Psoas muscle (tissue), 8 donors: ENCODE measurements around the gene SIRPA. TPM values are rescaled to one million over a fixed set of nuclear protein-coding genes. Genes with fewer than 3 reads are reported as not detected.

Experiments
- ATAC-seq, 4 donors: fragments of 200-7000 bp; cut with Tn5 transposase; one replicate each; pipeline ENCODE4 v1.9.1; 2020; ENCODE audit warnings: moderate library complexity in 3 of 4, mild to moderate bottlenecking in 2 of 4
- DNase-seq, 2 donors: peaks; one replicate each; pipeline ENCODE4 v3.0.0-alpha.2; 2020
- H3K27ac ChIP-seq: fragments of 200-600 bp; one replicate; pipeline ENCODE4 v1.8.0; 2022
- H3K27me3 ChIP-seq, 3 donors: fragments of 200-600 bp in 1 of 3; one replicate each; pipeline versions ENCODE4 v1.6.1 to v1.8.0; 2013 to 2022; ENCODE audit warnings: low read length in 2 of 3, mild to moderate bottlenecking in 2 of 3, moderate library complexity in 1 of 3; ENCODE audit not compliant: insufficient read depth in 3 of 3
- H3K36me3 ChIP-seq, 2 donors: fragments of 200-600 bp in 1 of 2; one replicate each; pipeline versions ENCODE4 v1.6.1 to v1.8.0; 2013 to 2022; ENCODE audit warnings: low read depth in 1 of 2, mild to moderate bottlenecking in 1 of 2, moderate library complexity in 1 of 2; ENCODE audit not compliant: insufficient read depth in 1 of 2
- H3K4me1 ChIP-seq: fragments of 200-600 bp; one replicate; pipeline ENCODE4 v1.8.0; 2022
- H3K4me3 ChIP-seq: fragments of 200-600 bp; one replicate; pipeline ENCODE4 v1.8.0; 2022; ENCODE audit warnings: mild to moderate bottlenecking
- H3K9me3 ChIP-seq: fragments of 200-600 bp; one replicate; pipeline ENCODE4 v1.8.0; 2022
- CTCF ChIP-seq: fragments of 200-600 bp; IDR thresholded peaks from one replicate; pipeline ENCODE4 v1.8.0; 2022; ENCODE audit warnings: antibody characterized with exemption
- WGBS, 3 donors: extraction: QIAGEN DNeasy Blood & Tissue Kit; methylation state at CpG; one replicate each; pipeline versions ENCODE4 v1.1.6 to v1.1.7; 2013; 5-methylcytosine and 5-hydroxymethylcytosine counted together
- intact Hi-C, 2 donors: fragments of 100-400 bp; cut with DNase I; formaldehyde crosslinking; loops; one replicate each; pipeline versions ENCODE4 v1.11.0 to v1.14.2; 2022
- polyA plus RNA-seq, 3 donors: library from polyadenylated mRNA; stranded (reverse); fragments of 200-250 nt; gene quantifications; one replicate each; pipeline ENCODE4 v1.2.3, GENCODE V29; 2013
- total RNA-seq, 4 donors: library from RNA; stranded (reverse); fragmentation: NEBNext Ultra II Directional in 2 of 4; extraction: Animal tissue kit (Norgen Biotek cat#: 25700) in 2 of 4; gene quantifications; one replicate each; pipeline versions ENCODE4 v1.2.1 to v1.2.4, GENCODE V29; 2021 to 2023
- donor health status: healthy with polysubstance abuse.
- donor health status: DM: no; HTN: no; CAD: no; lungs with moderate emphysema.
- donor health status: Bipolar disorder and iron deficiency.
- donor health status: healthy.
- donor health status: DM: yes; HTN: yes; CAD: no.
- donor health status: DM: no; HTN: no; CAD: no.
- donor health status: DM: no; HTN: no; CAD: no.
- donor health status: DM: yes; HTN: yes; CAD: no.

SIRPA gene
- total and polyA plus RNA-seq, 7 donors: 6.2 to 42.9 (median 15.3) TPM

GRCh38 chr20:1847780-1848179 lies 47.4 kb upstream of the SIRPA start:
- ATAC-seq: no peak
- no peaks in the 10 kb centered on the region for H3K4me1 ChIP-seq
- H3K4me3 ChIP-seq: no peak overlapping the region
- H3K36me3 ChIP-seq: no peaks in the 10 kb centered on the region
- WGBS, 3 donors: 95 to 97% (median 96%) methylated on average over 2 of the region's 2 CpGs
- intact Hi-C loops: no loop called here
- no peak overlapping the region for H3K27ac ChIP-seq
- peaks cover 0 to 2% (median 0%) of the 10 kb centered on the region in 3 donors for H3K27me3 ChIP-seq
- DNase-seq: no peak
- TF ChIP-seq CTCF: no peak
- no peaks in the 10 kb centered on the region for H3K9me3 ChIP-seq

- Histone ChIP-seq H3K9me3 (no peaks in the 10 kb centered on the region), H3K4me3 (no peak overlapping the region), H3K27ac (no peak overlapping the region), H3K36me3 (no peaks in the 10 kb centered on the region), H3K27me3 (peaks cover 0 to 2% (median 0%) of the 10 kb centered on the region in 3 donors), H3K4me1 (no peaks in the 10 kb centered on the region)
- DNase-seq: no peak
- intact Hi-C loops: no loop called here
- no peak for ATAC-seq
- no peak for TF ChIP-seq CTCF
These were observed 46.8 kb upstream of the SIRPA start for GRCh38 chr20:1848373-1848772.

GRCh38 chr20:1851396-1851795 lies 43.8 kb upstream of the SIRPA start:
- no peak for TF ChIP-seq CTCF
- Histone ChIP-seq H3K4me1 (no peaks in the 10 kb centered on the region), H3K27me3 (peaks cover 0 to 2% (median 2%) of the 10 kb centered on the region in 3 donors), H3K36me3 (no peaks in the 10 kb centered on the region), H3K27ac (no peak overlapping the region), H3K4me3 (no peak overlapping the region), H3K9me3 (no peaks in the 10 kb centered on the region)
- ATAC-seq: no peak
- DNase-seq: no peak
- WGBS, 3 donors: 83 to 91% (median 84%) methylated on average over 2 of the region's 2 CpGs
- intact Hi-C loops: no loop called here

GRCh38 chr20:1853473-1853872 lies 41.7 kb upstream of the SIRPA start:
- WGBS, 3 donors: 80 to 94% (median 90%) methylated on average over 7 of the region's 7 CpGs
- no peak for TF ChIP-seq CTCF
- intact Hi-C loops: no loop called here

GRCh38 chr20:1854246-1854645 lies 41.0 kb upstream of the SIRPA start:
- intact Hi-C loops: no loop called here
- 48 to 76% (median 51%) methylated on average over 5 of the region's 5 CpGs for WGBS, 3 donors

More at GRCh38 chr20:1853473-1853872, 41.7 kb upstream of the SIRPA start:
- no peaks in the 10 kb centered on the region for H3K36me3 ChIP-seq
- no peaks in the 10 kb centered on the region for H3K4me1 ChIP-seq
- H3K9me3 ChIP-seq: no peaks in the 10 kb centered on the region
- no peak overlapping the region for H3K4me3 ChIP-seq
- no peak for DNase-seq
- H3K27ac ChIP-seq: no peak overlapping the region
- H3K27me3 ChIP-seq: peaks cover 0 to 7% (median 0%) of the 10 kb centered on the region in 3 donors
- ATAC-seq: no peak

More at GRCh38 chr20:1854246-1854645, 41.0 kb upstream of the SIRPA start:
- no peak overlapping the region for H3K4me3 ChIP-seq
- H3K27me3 ChIP-seq: peaks cover 0 to 7% (median 0%) of the 10 kb centered on the region in 3 donors
- H3K36me3 ChIP-seq: no peaks in the 10 kb centered on the region
- DNase-seq (no peak), ATAC-seq (no peak)
- no peak for TF ChIP-seq CTCF
- H3K9me3 ChIP-seq: no peaks in the 10 kb centered on the region
- no peaks in the 10 kb centered on the region for H3K4me1 ChIP-seq
- no peak overlapping the region for H3K27ac ChIP-seq
